ENCODE results near the gene VPS36.
"Not testable (repeated sequence)": the region's sequence is repeated elsewhere in the genome, so short reads cannot be mapped to it uniquely, and the experiment has no call there.

The VPS36 gene

GRCh38 chr13:52374389-52374788 lies 76.0 kb downstream of the VPS36 start:
- DNase-seq = no peak

GRCh38 chr13:52373277-52373676 lies 77.2 kb downstream of the VPS36 start:
- not testable (repeated sequence) for DNase-seq

- DNase-seq = no peak
Observed at GRCh38 chr13:52371736-52372247, 78.6 kb downstream of the VPS36 start.

- no peak for DNase-seq
Observed at GRCh38 chr13:52366291-52366690, 84.1 kb downstream of the VPS36 start.
